22Rv1 (cell line): ENCODE measurements around the gene PPP1R3D.
A peak's percentile ranks its signal among the peaks of the same experiment; 100 is the strongest.

ENCODE experiments used
- H3K27ac ChIP-seq: fragments of 450-650 bp; 2 replicates; pipeline ENCODE4 v1.5.1; 2017
- CTCF ChIP-seq: fragments of 450-650 bp; IDR thresholded peaks from 2 replicates; pipeline ENCODE4 v1.5.1; 2017; ENCODE audit warnings: mild to moderate bottlenecking
- ZFX ChIP-seq: fragments of 450-650 bp; IDR thresholded peaks from 2 replicates; pipeline ENCODE4 v1.6.1; 2017; ENCODE audit warnings: antibody characterized with exemption, borderline replicate concordance

PPP1R3D gene

GRCh38 chr20:59935457-59936185 lies 4.5 kb downstream of the PPP1R3D start:
- TF ChIP-seq CTCF (no peak), ZFX (no peak)
- H3K27ac ChIP-seq: no peak overlapping the region

DNA sequence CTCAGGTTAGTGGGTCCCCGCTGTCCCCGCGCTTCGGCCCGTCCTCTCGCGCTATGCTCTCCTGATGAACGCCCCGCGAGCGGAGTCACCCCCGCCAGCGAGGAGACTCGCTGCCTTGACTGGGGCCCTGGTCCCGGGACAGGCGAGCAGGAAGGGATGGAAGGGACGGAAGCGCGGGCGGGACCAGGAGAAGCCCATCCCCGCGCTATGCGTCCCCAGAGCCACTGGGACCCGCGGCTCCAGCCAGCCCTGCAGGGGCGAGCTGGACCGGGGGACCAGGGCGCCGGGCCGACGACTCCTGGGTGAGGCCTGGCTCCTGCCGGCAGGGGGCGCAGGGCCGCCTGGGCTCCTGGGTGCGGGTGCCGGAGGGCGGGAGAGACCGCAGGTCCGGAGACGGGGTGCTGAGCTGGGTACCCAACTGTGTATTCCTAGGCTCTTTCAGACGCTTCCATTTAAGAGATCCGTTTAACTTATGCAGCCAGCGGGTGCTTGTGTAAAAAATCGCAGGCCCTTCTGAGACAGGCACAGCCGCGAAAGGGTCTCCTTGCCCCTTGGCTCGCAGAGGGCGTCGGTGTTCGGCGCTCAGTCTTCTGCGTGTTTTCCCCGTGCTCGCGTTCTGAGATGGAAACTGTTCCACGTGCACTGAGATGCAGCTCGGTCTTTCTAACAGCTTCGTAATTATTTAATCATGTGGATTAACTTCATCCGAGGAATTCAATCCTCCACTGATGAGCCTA lies 6.1 kb downstream of the PPP1R3D start:
- no peak overlapping the region for H3K27ac ChIP-seq
- TF ChIP-seq ZFX: no peak
- TF ChIP-seq CTCF: peak; percentile 93

DNA sequence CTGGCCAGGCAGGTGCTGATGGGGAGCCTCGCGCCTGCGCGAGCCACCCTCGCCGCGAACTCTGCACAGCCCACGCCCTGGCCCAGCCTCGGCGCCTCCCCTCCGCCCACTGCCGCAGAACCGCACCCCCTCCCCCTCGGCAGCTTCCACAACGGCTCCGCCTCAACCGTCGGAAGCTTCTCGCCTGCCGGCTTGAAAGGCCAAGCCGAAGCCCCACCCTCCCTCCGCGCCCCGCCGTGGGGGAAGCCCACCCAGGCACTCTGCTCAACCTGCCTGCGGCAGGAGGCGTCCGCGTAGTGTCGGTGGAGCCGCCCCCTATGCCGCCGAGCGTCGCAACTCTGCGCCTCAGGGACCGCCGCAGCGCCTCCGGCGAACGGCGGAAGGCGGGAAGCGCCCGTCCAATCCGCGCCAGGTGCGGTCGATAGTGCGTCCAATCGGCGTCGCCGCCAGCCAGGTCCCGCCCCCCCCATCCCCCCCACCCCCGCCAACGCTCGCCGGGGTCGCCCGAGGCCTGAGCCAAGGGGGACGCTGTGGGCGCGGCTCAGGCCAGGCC lies 6.7 kb downstream of the PPP1R3D start, which contains the start of gene SYCP2:
Gene SYCP2, minus strand, starts transcription at position 342 of the 553 bp plus-strand sequence. CDS start 11,224 bp downstream, outside the sequence.
- no peak for TF ChIP-seq CTCF
- TF ChIP-seq ZFX: no peak
- H3K27ac ChIP-seq: no peak within 1 kb of the TSS

DNA sequence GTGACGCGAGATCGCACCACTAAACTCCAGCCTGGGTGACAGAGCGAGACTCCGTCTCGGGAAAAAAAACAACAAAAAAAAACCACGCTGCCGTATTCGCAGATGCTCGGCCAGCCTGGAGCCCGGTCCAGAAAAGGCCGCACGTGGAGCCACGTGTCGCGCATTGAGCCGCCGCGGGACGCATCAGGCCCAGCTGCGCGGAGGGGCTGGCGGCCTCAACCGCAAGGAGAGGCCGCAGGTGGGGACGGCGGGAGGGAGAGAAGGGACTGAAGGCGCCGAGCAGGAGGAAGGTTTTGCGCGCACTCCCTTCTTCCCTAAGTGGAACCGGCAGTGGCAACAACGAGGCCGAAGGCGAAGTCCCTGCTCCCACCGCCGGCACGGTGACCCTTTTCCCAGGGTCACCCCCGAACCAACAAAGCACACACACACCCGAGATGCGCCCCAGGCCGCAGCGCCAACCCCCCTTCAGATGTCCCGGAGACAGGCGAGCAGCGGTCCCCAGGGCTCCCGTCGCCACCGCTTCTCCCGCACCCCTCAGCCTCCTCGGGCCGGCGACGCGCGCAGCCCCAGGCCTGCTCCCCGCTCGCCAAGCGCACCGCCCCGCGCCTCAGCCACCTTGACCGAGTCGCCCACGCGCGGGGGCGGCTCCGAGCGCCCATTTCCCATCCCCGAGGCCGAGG lies 7.3 kb downstream of the PPP1R3D start:
- H3K27ac ChIP-seq: no peak overlapping the region
- TF ChIP-seq ZFX (no peak), CTCF (no peak)

DNA sequence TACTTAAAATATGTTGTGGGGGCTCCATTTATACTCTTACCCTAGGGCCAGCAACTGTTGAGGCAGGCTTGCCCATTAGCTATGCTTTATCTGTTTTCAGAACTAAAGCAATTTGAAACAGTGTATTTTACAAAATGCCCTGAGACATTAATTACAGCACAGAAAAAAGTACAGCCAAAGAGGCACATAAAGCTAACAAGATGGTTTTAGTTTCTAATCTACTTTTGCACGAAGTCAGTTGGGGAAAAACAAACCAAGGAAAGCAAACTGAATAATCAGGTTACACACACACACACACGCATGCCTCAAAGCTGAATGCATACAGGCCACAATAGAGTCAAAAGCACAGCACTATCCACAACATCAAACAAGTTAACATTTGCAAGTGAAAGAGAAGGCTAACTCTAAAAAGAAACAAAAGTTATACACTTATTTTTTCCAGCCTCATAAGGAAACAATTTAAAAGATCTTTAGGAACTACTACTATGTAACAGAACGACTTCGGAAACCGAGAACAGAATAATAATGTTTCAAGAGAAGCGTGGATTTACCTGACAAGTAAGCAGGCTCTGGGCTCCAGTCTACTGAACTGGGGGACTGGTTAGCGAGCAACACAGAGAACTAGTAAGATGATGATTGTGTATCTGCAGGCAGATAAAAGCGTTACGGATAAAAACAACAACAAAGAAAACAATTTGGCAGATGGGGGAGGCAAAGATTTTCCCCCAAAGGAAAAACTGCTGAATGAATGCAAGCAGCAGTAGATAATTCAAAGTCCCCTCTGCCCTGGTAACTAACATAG lies 8.4 kb downstream of the PPP1R3D start:
- no peak for TF ChIP-seq ZFX
- no peak for TF ChIP-seq CTCF
- H3K27ac ChIP-seq: no peak overlapping the region

DNA sequence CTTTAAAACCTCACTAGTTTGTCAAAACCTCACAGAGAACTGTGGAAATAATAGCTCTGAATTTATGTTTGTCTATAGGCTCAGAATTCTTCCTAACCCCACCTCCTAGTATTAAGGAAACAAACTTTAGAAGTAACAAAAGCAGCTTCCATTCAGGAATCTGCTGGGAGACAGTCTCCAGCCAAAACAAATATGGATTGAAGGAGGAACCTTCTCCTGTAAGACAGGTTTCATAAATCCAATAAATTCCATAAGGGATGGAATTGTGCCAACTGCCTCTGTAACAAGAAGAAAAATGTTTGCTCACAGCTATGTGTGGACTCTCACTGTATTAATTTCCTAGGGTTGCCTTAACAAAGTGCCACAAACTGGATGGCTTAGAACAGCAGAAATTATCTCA lies 14.2 kb downstream of the PPP1R3D start:
- peak overlapping the region; percentile 60 for H3K27ac ChIP-seq
- no peak for TF ChIP-seq ZFX
- TF ChIP-seq CTCF: no peak
